IMR-90 (cell line): ENCODE data around the gene PADI6. TPM values are rescaled to one million over a fixed set of nuclear protein-coding genes. Genes with fewer than 3 reads are reported as not detected.

Experiments
- ATAC-seq: fragments of 200-7000 bp; cut with Tn5 transposase; 2 replicates; pipeline ENCODE4 v1.9.1; 2020; ENCODE audit warnings: low read depth, mild to moderate bottlenecking, moderate library complexity
- Bru-seq: library from RNA; stranded (reverse); fragments of 400-500 nt; gene quantifications from one replicate; lab custom pipeline; 2021; lab: Mats Ljungman, UMichigan
- BruChase-seq, 2 experiments: library from RNA; stranded (reverse); fragments of 400-500 nt; gene quantifications; one replicate each; lab custom pipeline; 2021; lab: Mats Ljungman, UMichigan
- BruUV-seq: library from RNA; stranded (reverse); fragments of 400-500 nt; replicated peaks from 2 replicates; lab custom pipeline; 2021; lab: Mats Ljungman, UMichigan
- CTCF ChIA-PET: fragments of 300-600 bp; formaldehyde crosslinking; extraction: SDS; loops from one replicate; lab custom pipeline; 2021; ENCODE audit warnings: antibody characterized with exemption; lab: Yijun Ruan, JAX
- POLR2A ChIA-PET: fragments of 300-600 bp; sonication (Branson Sonifier 250); formaldehyde crosslinking; loops from one replicate; lab custom pipeline; 2022; ENCODE audit warnings: antibody characterized with exemption; ENCODE audit not compliant: unreplicated experiment; lab: Charles Lee
- DNase-seq: peaks from one replicate; pipeline ENCODE4 v3.0.0; 2013
- H2AFZ ChIP-seq: replicated peaks from 2 replicates; pipeline ENCODE3; 2013; ENCODE audit warnings: low read length, mild to moderate bottlenecking; ENCODE audit not compliant: poor library complexity
- H2AK5ac ChIP-seq: 2 replicates; pipeline ENCODE4 v1.6.1; 2013; ENCODE audit warnings: low read depth, low read length, inconsistent platforms
- H2AK9ac ChIP-seq: replicated peaks from 2 replicates; pipeline ENCODE3; 2013; ENCODE audit warnings: mild to moderate bottlenecking, low read depth, low read length, moderate library complexity; ENCODE audit not compliant: poor library complexity
- H2BK120ac ChIP-seq: 2 replicates; pipeline ENCODE4 v1.6.1; 2013; ENCODE audit warnings: low read depth, low read length, inconsistent platforms
- H2BK15ac ChIP-seq: 3 replicates; pipeline ENCODE4 v1.6.1; 2013; ENCODE audit warnings: low read depth, low read length, inconsistent platforms
- H2BK20ac ChIP-seq: 2 replicates; pipeline ENCODE4 v1.6.1; 2013; ENCODE audit warnings: low read depth, mild to moderate bottlenecking, inconsistent platforms, low read length, moderate library complexity
- H2BK5ac ChIP-seq: 2 replicates; pipeline ENCODE4 v1.6.1; 2013; ENCODE audit warnings: mild to moderate bottlenecking, low read depth, low read length, inconsistent platforms; ENCODE audit not compliant: poor library complexity, severe bottlenecking
- H3K14ac ChIP-seq: replicated peaks from 2 replicates; pipeline ENCODE4 v1.6.1; 2013; ENCODE audit warnings: low read depth, low read length, inconsistent platforms
- H3K18ac ChIP-seq: 2 replicates; pipeline ENCODE4 v1.6.1; 2013; ENCODE audit warnings: low read depth, low read length, control low read depth
- H3K23ac ChIP-seq: 2 replicates; pipeline ENCODE4 v1.6.1; 2013; ENCODE audit warnings: low read depth, low read length, inconsistent platforms
- H3K27ac ChIP-seq: 2 replicates; pipeline ENCODE4 v1.5.1; 2013; ENCODE audit warnings: mild to moderate bottlenecking, control low read depth, low read length; ENCODE audit not compliant: insufficient read depth
- H3K27me3 ChIP-seq: 2 replicates; pipeline ENCODE4 v1.6.1; 2013; ENCODE audit warnings: low read length; ENCODE audit not compliant: control insufficient read depth, insufficient read depth
- H3K36me3 ChIP-seq: 2 replicates; pipeline ENCODE4 v1.6.1; 2013; ENCODE audit warnings: low read length, mixed read lengths; ENCODE audit not compliant: control insufficient read depth, insufficient read depth
- H3K4ac ChIP-seq: 2 replicates; pipeline ENCODE4 v1.6.1; 2013; ENCODE audit warnings: low read depth, low read length, inconsistent platforms
- H3K4me1 ChIP-seq: 2 replicates; pipeline ENCODE4 v1.6.1; 2013; ENCODE audit warnings: low read length, mixed read lengths; ENCODE audit not compliant: control insufficient read depth, insufficient read depth
- H3K4me2 ChIP-seq: 2 replicates; pipeline ENCODE4 v1.6.1; 2013; ENCODE audit warnings: low read depth, mild to moderate bottlenecking, control low read depth, low read length, moderate library complexity
- H3K4me3 ChIP-seq: 2 replicates; pipeline ENCODE4 v1.5.1; 2013; ENCODE audit warnings: low read depth, mild to moderate bottlenecking, control low read depth, low read length, moderate library complexity; ENCODE audit not compliant: insufficient read depth
- H3K56ac ChIP-seq: 2 replicates; pipeline ENCODE4 v1.6.1; 2013; ENCODE audit warnings: low read length, inconsistent platforms; ENCODE audit not compliant: insufficient read depth; ENCODE audit errors: extremely low read depth
- H3K79me1 ChIP-seq, 2 experiments: 2 replicates each; pipeline ENCODE4 v1.6.1; 2013; ENCODE audit warnings: low read length in 2 of 2, inconsistent platforms in 1 of 2, low read depth in 1 of 2
- H3K9ac ChIP-seq: 2 replicates; pipeline ENCODE4 v1.6.1; 2013; ENCODE audit warnings: low read depth, low read length, control low read depth
- H3K9me1 ChIP-seq: 2 replicates; pipeline ENCODE4 v1.6.1; 2013; ENCODE audit warnings: low read length, inconsistent platforms; ENCODE audit not compliant: insufficient read depth
- H3K9me3 ChIP-seq: 2 replicates; pipeline ENCODE4 v1.6.1; 2013; ENCODE audit warnings: low read length; ENCODE audit not compliant: control insufficient read depth, insufficient read depth
- H4K20me1 ChIP-seq: 2 replicates; pipeline ENCODE4 v1.6.1; 2013; ENCODE audit warnings: low read length, inconsistent platforms; ENCODE audit not compliant: insufficient read depth
- H4K5ac ChIP-seq: 2 replicates; pipeline ENCODE4 v1.6.1; 2013; ENCODE audit warnings: mild to moderate bottlenecking, low read depth, low read length, control low read depth
- H4K8ac ChIP-seq, 2 experiments: 2 replicates each; pipeline ENCODE4 v1.6.1; 2013; ENCODE audit warnings: low read depth in 2 of 2, low read length in 2 of 2, control low read depth in 1 of 2, inconsistent platforms in 1 of 2
- H4K91ac ChIP-seq: 2 replicates; pipeline ENCODE4 v1.6.1; 2013; ENCODE audit warnings: low read depth, low read length, inconsistent platforms; ENCODE audit not compliant: insufficient read depth
- ELK1 ChIP-seq: fragments of 150-350 bp; IDR thresholded peaks from 2 replicates; pipeline ENCODE4 v1.6.1; 2016; ENCODE audit warnings: low read depth, mild to moderate bottlenecking, low read length, moderate library complexity, borderline replicate concordance
- NFE2L2 ChIP-seq: fragments of 150-350 bp; IDR thresholded peaks from 2 replicates; pipeline ENCODE4 v1.6.1; 2016; ENCODE audit warnings: low read depth, mild to moderate bottlenecking, low read length
- POLR2A ChIP-seq: IDR thresholded peaks from 2 replicates; pipeline ENCODE4 v1.6.1; 2012; ENCODE audit warnings: mild to moderate bottlenecking, low read depth, low read length
- RCOR1 ChIP-seq: IDR thresholded peaks from 2 replicates; pipeline ENCODE4 v1.6.1; 2012; ENCODE audit warnings: mild to moderate bottlenecking, low read length, improper control_type of control experiment; ENCODE audit not compliant: insufficient replicate concordance
- SMC3 ChIP-seq: fragments of 150-350 bp; IDR thresholded peaks from 2 replicates; pipeline ENCODE4 v1.6.1; 2016; ENCODE audit warnings: low read depth, mild to moderate bottlenecking, antibody characterized with exemption, low read length, moderate library complexity
- USF2 ChIP-seq: fragments of 150-350 bp; IDR thresholded peaks from 2 replicates; pipeline ENCODE4 v1.6.1; 2017; ENCODE audit warnings: mild to moderate bottlenecking, antibody characterized with exemption, low read length, low read depth
- WGBS, 2 experiments: methylation state at CpG; one replicate each; pipeline versions ENCODE4 v1.1.5 to v1.1.7; 2013; ENCODE audit warnings: missing lambda C conversion rate in 2 of 2; ENCODE audit not compliant: insufficient read length in 1 of 2; ENCODE audit errors: extremely low coverage in 2 of 2; 5-methylcytosine and 5-hydroxymethylcytosine counted together
- dilution Hi-C: fragments of 300-500 bp; cut with HindIII; formaldehyde crosslinking; loops from one replicate; pipeline ENCODE4 v1.14.3; 2018; ENCODE audit warnings: low sequenced_read_pairs; ENCODE audit not compliant: unreplicated experiment
- in situ Hi-C: fragments of 300-500 bp; cut with MboI; formaldehyde crosslinking; loops from 3 replicates; pipeline ENCODE4 v1.14.3; 2019; ENCODE audit warnings: low sequenced_read_pairs, inconsistent platforms, mixed read lengths
- intact Hi-C: fragments of 100-400 bp; cut with micrococcal nuclease; formaldehyde crosslinking; loops from 2 replicates; pipeline ENCODE4 v1.10.0; 2022
- long read RNA-seq: library from polyadenylated mRNA; unstranded; transcript quantifications from one replicate; pipeline ENCODE4 v2.0.0, GENCODE V29; 2021; ENCODE audit not compliant: unreplicated experiment
- polyA plus RNA-seq, 3 experiments: library from polyadenylated mRNA; depleted of rRNA; stranded (reverse); fragments of >200 nt; gene quantifications; 2 replicates each; pipeline ENCODE4 v1.2.3, GENCODE V29; 2012; ENCODE audit warnings: low replicate concordance in 1 of 3
- total RNA-seq: library from RNA; depleted of rRNA; stranded (reverse); fragments of >200 nt; gene quantifications from 2 replicates; pipeline ENCODE4 v1.2.3, GENCODE V29; 2012; rRNA removed

PADI6 gene
- total RNA-seq: not detected in 2 replicates
- polyA plus RNA-seq (2012; rRNA removed): not detected in 2 replicates
- not detected in 2 replicates for polyA plus RNA-seq (2012; cell fraction: cytosol; rRNA removed)
- polyA plus RNA-seq (2012; cell fraction: nucleus; rRNA removed; ENCODE audit: low replicate concordance): not detected in 2 replicates
- Bru-seq, nascent RNA: not detected
- BruChase-seq, experiment 1, labeled RNA remaining after a 6-hour chase: percentile 3 among the genes with signal in this experiment
- not detected for BruChase-seq, experiment 2, labeled RNA remaining after a 2-hour chase
- long read RNA-seq: 0 reads

GRCh38 chr1:17371896-17372295 is at the start of gene PADI6:
TSS of gene PADI6 (plus strand) at chr1:17372196. CDS start at chr1:17372246, 50 bp downstream.
- Histone ChIP-seq H3K27me3 (peaks cover 40% of the 10 kb centered on the region), H4K91ac (no peak within 1 kb of the TSS), H3K9me3 (no peaks in the 10 kb centered on the region), H3K4ac (no peak within 1 kb of the TSS), H3K4me2 (no peak within 1 kb of the TSS), H3K4me1 (no peaks in the 10 kb centered on the region), H3K23ac (no peak within 1 kb of the TSS), H4K20me1 (no peaks in the 10 kb centered on the region), H3K14ac (no peak within 1 kb of the TSS), H2BK5ac (no peak within 1 kb of the TSS), H4K8ac (no peak within 1 kb of the TSS), H2BK120ac (no peak within 1 kb of the TSS), H2BK20ac (no peak within 1 kb of the TSS), H2AK5ac (no peak within 1 kb of the TSS), H4K5ac (no peak within 1 kb of the TSS), H2AFZ (no peak within 1 kb of the TSS), H3K56ac (no peak within 1 kb of the TSS), H3K18ac (no peak within 1 kb of the TSS), H3K9ac (no peak within 1 kb of the TSS), H2AK9ac (no peak within 1 kb of the TSS), H3K36me3 (no peaks in the 10 kb centered on the region), H2BK15ac (no peak within 1 kb of the TSS), H3K4me3 (no peak within 1 kb of the TSS), H3K27ac (no peak within 1 kb of the TSS), H3K9me1 (no peaks in the 10 kb centered on the region), H3K79me1 (no peaks in the 10 kb centered on the region)
- TF ChIP-seq ELK1: no peak
- no peak for TF ChIP-seq POLR2A
- TF ChIP-seq USF2: no peak
- no peak for TF ChIP-seq RCOR1
- TF ChIP-seq NFE2L2: no peak
- no peak for TF ChIP-seq SMC3
- ChIA-PET POLR2A (no interaction called here), CTCF (no interaction called here)
- dilution Hi-C loops (no loop called here), in situ Hi-C loops (no loop called here), intact Hi-C loops (no loop called here)
- WGBS, 2 experiments: 60% methylated on average over 1 of the region's 7 CpGs; no CpG with 5 or more reads in 1 of the 2 experiments
- no peak for ATAC-seq
- no TSS peak for BruUV-seq
- DNase-seq: no peak
